ENCODE results near the gene FARS2. TPM values are rescaled to one million over a fixed set of nuclear protein-coding genes. Genes with fewer than 3 reads are reported as not detected.

The FARS2 gene
- total and polyA plus RNA-seq, 2 donors (not counting 3 experiments of a cell fraction or from before 2014, with no cell fraction given) = 20.2 to 20.5 TPM

DNA sequence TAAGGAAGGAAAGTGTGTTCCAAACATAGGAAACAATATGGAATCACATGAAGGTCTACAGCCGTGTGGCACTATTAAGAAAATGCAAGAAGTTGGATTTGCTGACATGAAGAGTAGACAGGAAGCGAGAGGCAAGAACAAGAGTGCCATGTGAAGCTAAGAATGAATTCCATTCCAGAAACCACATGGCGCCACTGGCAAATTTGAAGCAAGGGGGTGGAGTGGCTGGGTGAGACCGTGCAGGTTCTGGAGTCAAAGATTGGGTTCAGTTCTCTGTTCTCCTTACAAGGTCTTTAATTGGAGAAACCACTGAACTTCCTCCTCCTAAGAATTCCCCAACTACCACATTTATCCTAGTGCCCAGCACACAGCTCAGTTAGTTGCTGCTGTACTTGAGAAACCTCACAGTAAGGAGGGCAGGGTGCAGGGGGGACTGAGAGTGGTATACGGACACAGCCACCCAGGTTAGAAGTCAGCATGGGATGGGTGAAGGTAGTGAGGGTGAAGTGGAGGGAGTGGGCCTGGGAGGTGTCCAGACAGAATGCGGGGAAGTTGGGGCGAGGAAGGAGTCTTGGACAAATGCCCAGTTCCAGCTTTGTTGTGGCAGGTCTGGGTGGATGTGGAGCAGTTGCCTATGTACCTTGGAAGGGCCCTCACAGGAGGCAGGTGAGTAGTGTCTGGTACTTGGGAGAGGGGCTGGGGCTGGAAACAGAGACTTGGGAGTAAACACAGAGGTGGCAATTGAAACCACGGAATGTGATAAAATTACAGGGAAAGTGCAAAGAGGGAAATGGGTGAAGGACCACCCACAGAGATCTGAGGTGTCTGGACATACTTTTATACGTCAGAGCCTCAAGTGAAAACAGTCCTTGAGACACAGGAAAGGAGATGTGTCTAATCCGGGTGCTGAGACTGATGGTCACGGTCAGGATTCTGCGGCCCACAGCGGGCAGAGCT is 14.9 kb upstream of the FARS2 start:
- no peaks in the 10 kb centered on the region for H3K9me3 ChIP-seq (replicated peaks; ENCODE audit: control insufficient read depth, insufficient read depth, low read length)
- no TSS peak for BruUV-seq (replicated peaks)
- peaks cover 14% of the 10 kb centered on the region for H3K79me2 ChIP-seq (ENCODE audit: control insufficient read depth, insufficient read depth, low read length)
- no peak for DNase-seq (ENCODE audit: low read depth, low spot score)
- dilution Hi-C loops (cut with MboI; ENCODE audit: extremely low pct_ligation_motif_present, low sequenced_read_pairs) = no loop called here
- H3K27me3 ChIP-seq (ENCODE audit: control insufficient read depth in 2 of 2, insufficient read depth in 2 of 2, low read length in 2 of 2) = no peaks in the 10 kb centered on the region
- no peaks in the 10 kb centered on the region for H3K4me1 ChIP-seq (ENCODE audit: control insufficient read depth, extremely low read depth, insufficient read depth, low read length)
- no peak overlapping the region for H3K4me3 ChIP-seq (replicated peaks in 1 of 3; ENCODE audit: insufficient read depth in 1 of 3, low read depth in 1 of 3, low read length in 3 of 3)
- no peak overlapping the region for H3K27ac ChIP-seq (ENCODE audit: insufficient read depth, low read depth, low read length)
- no peaks in the 10 kb centered on the region for H3K36me3 ChIP-seq (ENCODE audit: control insufficient read depth in 2 of 2, extremely low read depth in 1 of 2, insufficient read depth in 2 of 2, low read length in 2 of 2)
- H3K4me2 ChIP-seq (ENCODE audit: insufficient read depth, low read length) = no peak overlapping the region
- H3K9ac ChIP-seq (replicated peaks; ENCODE audit: extremely low read depth, insufficient read depth, low read length) = no peak overlapping the region
- H3K9me1 ChIP-seq (replicated peaks; ENCODE audit: control insufficient read depth, extremely low read depth, insufficient read depth, low read length) = no peaks in the 10 kb centered on the region
- ChIA-PET CTCF (interaction anchor here (0.7 to 1.3 kb wide), 3 partner anchors 11 to 102 kb away, joined by 3 read pairs; no protein-coding TSS in a partner anchor), POLR2A (no interaction called here)
- FAIRE-seq = no peak
- TF ChIP-seq POLR2AphosphoS5 (IDR thresholded peaks at IDR 0.05; ENCODE audit: insufficient read depth, low read depth, low read length) (no peak), GATA2 (IDR thresholded peaks at IDR 0.05; ENCODE audit: insufficient read depth, insufficient read length, low read depth, low read length) (no peak), EZH2 (IDR thresholded peaks at IDR 0.05; ENCODE audit: borderline replicate concordance, low read depth, low read length, severe bottlenecking) (no peak), FOS (IDR thresholded peaks at IDR 0.05; ENCODE audit: borderline replicate concordance, insufficient read depth, low read length) (no peak), POLR2A (IDR thresholded peaks at IDR 0.05; ENCODE audit: low read depth, low read length) (no peak), MYC (IDR thresholded peaks at IDR 0.05; ENCODE audit: low read depth, low read length) (no peak), JUN (IDR thresholded peaks at IDR 0.05; ENCODE audit: borderline replicate concordance, insufficient read depth, insufficient read length, low read depth) (no peak)
- TF ChIP-seq, protein P1, sequence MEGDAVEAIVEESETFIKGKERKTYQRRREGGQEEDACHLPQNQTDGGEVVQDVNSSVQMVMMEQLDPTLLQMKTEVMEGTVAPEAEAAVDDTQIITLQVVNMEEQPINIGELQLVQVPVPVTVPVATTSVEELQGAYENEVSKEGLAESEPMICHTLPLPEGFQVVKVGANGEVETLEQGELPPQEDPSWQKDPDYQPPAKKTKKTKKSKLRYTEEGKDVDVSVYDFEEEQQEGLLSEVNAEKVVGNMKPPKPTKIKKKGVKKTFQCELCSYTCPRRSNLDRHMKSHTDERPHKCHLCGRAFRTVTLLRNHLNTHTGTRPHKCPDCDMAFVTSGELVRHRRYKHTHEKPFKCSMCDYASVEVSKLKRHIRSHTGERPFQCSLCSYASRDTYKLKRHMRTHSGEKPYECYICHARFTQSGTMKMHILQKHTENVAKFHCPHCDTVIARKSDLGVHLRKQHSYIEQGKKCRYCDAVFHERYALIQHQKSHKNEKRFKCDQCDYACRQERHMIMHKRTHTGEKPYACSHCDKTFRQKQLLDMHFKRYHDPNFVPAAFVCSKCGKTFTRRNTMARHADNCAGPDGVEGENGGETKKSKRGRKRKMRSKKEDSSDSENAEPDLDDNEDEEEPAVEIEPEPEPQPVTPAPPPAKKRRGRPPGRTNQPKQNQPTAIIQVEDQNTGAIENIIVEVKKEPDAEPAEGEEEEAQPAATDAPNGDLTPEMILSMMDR (IDR thresholded peaks at IDR 0.05; ENCODE audit: extremely low read depth in 1 of 2, insufficient read depth in 1 of 2, low read depth in 1 of 2, low read length in 2 of 2) = no peak
- TF ChIP-seq, protein P2, sequence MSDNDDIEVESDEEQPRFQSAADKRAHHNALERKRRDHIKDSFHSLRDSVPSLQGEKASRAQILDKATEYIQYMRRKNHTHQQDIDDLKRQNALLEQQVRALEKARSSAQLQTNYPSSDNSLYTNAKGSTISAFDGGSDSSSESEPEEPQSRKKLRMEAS (IDR thresholded peaks at IDR 0.05; ENCODE audit: insufficient read depth, insufficient read length) = no peak
- no peaks in the 10 kb centered on the region for H4K20me1 ChIP-seq (replicated peaks; ENCODE audit: control insufficient read depth, extremely low read depth, insufficient read depth, low read length)
- intact Hi-C loops (cut with micrococcal nuclease) = no loop called here
- H2AFZ ChIP-seq (ENCODE audit: low read depth, low read length) = no peak overlapping the region
